Ovary (tissue), 3 donors: ENCODE data around the gene SMARCD3.

Experiments
- EP300 ChIP-seq: sonication (generic); formaldehyde crosslinking; IDR thresholded peaks from one replicate; pipeline ENCODE4 v1.6.1; 2017; ENCODE audit warnings: antibody characterized with exemption
- POLR2A ChIP-seq: fragments of 450-650 bp; IDR thresholded peaks from one replicate; pipeline ENCODE4 v1.6.1; 2017; ENCODE audit warnings: antibody characterized with exemption, mild to moderate bottlenecking, moderate library complexity
- TF ChIP-seq, protein P1 (sequence below), 3 donors: fragments of 450-650 bp in 2 of 3; fragments of 200-600 bp in 1 of 3; IDR thresholded peaks; one replicate each; pipeline versions ENCODE4 v1.5.1 to v1.8.0; 2016 to 2022; ENCODE audit warnings: antibody characterized with exemption in 3 of 3, mild to moderate bottlenecking in 1 of 3
- donor health status: DM: no; HTN: no; CAD: no.

DNA sequence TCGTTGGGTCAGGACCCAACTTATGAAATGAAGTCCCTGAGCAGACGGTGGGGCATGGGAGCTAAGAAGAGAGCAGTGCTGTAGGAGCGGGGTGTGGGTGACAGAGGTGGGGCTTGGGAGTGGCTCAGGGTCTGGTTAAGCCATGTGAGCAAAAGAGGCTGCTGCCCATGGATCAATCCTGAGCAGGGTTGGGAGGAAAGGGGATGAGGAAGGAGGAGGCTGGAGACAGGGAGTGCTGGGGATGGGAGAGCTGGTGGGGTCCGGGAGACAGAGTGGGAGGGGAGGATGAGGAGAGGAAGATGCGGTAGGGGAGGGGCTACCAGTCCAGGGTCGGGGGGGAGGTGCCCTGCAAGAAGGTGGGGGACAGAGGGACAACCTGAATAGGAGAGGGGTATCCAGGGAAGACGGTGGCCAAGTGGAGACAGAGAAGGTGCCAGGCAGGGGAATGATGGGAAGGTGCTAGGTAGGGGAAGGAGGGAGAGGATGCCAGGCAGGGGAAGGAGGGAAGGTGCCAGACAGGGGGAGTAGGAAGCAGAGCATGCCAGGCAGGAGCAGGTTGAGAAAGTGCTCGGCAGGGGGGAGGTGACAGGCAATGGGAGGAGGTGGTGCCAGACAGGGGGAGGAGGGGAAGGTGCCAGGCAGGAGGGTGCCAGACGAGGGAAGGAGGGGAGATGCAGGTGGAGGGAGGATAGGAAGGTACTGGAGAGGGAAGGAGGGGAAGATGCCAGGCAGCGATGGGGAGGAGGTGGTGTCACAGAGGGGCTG is 27.5 kb upstream of the SMARCD3 start:
- TF ChIP-seq, protein P1, sequence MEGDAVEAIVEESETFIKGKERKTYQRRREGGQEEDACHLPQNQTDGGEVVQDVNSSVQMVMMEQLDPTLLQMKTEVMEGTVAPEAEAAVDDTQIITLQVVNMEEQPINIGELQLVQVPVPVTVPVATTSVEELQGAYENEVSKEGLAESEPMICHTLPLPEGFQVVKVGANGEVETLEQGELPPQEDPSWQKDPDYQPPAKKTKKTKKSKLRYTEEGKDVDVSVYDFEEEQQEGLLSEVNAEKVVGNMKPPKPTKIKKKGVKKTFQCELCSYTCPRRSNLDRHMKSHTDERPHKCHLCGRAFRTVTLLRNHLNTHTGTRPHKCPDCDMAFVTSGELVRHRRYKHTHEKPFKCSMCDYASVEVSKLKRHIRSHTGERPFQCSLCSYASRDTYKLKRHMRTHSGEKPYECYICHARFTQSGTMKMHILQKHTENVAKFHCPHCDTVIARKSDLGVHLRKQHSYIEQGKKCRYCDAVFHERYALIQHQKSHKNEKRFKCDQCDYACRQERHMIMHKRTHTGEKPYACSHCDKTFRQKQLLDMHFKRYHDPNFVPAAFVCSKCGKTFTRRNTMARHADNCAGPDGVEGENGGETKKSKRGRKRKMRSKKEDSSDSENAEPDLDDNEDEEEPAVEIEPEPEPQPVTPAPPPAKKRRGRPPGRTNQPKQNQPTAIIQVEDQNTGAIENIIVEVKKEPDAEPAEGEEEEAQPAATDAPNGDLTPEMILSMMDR (IDR thresholded peaks at IDR 0.05) = no peak
- TF ChIP-seq POLR2A = no peak
- no peak for TF ChIP-seq EP300
